SK-N-SH treated with all-trans-retinoic acid at 6 μM for 48 hours (cell line): ENCODE data around the gene VPS13A.

ENCODE experiments used
- CSDC2 ChIP-seq: fragments of 250-450 bp; sonication (Bioruptor Pico); IDR thresholded peaks from 2 replicates; pipeline ENCODE4 v1.5.0; 2020; ENCODE audit warnings: mild to moderate bottlenecking, moderate library complexity
- GLIS3 ChIP-seq: fragments of 250-450 bp; sonication (Bioruptor Pico); IDR thresholded peaks from 2 replicates; pipeline ENCODE4 v1.5.0; 2020; ENCODE audit warnings: mild to moderate bottlenecking, moderate library complexity
- ISL1 ChIP-seq: fragments of 250-450 bp; sonication (Bioruptor Pico); IDR thresholded peaks from 2 replicates; pipeline ENCODE4 v2.1.2; 2022; ENCODE audit warnings: mild to moderate bottlenecking, moderate library complexity
- PATZ1 ChIP-seq: fragments of 250-450 bp; sonication (Bioruptor Pico); IDR thresholded peaks from 2 replicates; pipeline ENCODE4 v1.8.0; 2020; ENCODE audit warnings: mild to moderate bottlenecking, moderate library complexity, borderline replicate concordance
- SNAI2 ChIP-seq: fragments of 250-450 bp; sonication (Bioruptor Pico); IDR thresholded peaks from 2 replicates; pipeline ENCODE4 v1.5.0; 2020; ENCODE audit warnings: mild to moderate bottlenecking, moderate library complexity
- ZFP3 ChIP-seq: fragments of 250-450 bp; sonication (Bioruptor Pico); IDR thresholded peaks from 2 replicates; pipeline ENCODE4 v1.5.0; 2020; ENCODE audit warnings: mild to moderate bottlenecking, moderate library complexity
- TF ChIP-seq, protein P1 (sequence below): fragments of 250-450 bp; sonication (Bioruptor Pico); IDR thresholded peaks from 2 replicates; pipeline ENCODE4 v1.5.0; 2020; ENCODE audit warnings: mild to moderate bottlenecking, moderate library complexity

- TF ChIP-seq ISL1 (CRISPR knock-in tag) (no peak), SNAI2 (CRISPR knock-in tag) (no peak), CSDC2 (CRISPR knock-in tag) (no peak), ZFP3 (no peak), PATZ1 (CRISPR knock-in tag) (no peak), GLIS3 (CRISPR knock-in tag) (no peak)
- TF ChIP-seq, protein P1, sequence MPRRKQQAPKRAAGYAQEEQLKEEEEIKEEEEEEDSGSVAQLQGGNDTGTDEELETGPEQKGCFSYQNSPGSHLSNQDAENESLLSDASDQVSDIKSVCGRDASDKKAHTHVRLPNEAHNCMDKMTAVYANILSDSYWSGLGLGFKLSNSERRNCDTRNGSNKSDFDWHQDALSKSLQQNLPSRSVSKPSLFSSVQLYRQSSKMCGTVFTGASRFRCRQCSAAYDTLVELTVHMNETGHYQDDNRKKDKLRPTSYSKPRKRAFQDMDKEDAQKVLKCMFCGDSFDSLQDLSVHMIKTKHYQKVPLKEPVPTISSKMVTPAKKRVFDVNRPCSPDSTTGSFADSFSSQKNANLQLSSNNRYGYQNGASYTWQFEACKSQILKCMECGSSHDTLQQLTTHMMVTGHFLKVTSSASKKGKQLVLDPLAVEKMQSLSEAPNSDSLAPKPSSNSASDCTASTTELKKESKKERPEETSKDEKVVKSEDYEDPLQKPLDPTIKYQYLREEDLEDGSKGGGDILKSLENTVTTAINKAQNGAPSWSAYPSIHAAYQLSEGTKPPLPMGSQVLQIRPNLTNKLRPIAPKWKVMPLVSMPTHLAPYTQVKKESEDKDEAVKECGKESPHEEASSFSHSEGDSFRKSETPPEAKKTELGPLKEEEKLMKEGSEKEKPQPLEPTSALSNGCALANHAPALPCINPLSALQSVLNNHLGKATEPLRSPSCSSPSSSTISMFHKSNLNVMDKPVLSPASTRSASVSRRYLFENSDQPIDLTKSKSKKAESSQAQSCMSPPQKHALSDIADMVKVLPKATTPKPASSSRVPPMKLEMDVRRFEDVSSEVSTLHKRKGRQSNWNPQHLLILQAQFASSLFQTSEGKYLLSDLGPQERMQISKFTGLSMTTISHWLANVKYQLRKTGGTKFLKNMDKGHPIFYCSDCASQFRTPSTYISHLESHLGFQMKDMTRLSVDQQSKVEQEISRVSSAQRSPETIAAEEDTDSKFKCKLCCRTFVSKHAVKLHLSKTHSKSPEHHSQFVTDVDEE (CRISPR knock-in tag), result no peak
These were observed 38.5 kb downstream of the VPS13A start for GRCh38 chr9:77215874-77216273.
